ENCODE data around the gene ST6GALNAC3. TPM values are rescaled to one million over a fixed set of nuclear protein-coding genes. Genes with fewer than 3 reads are reported as not detected.

The ST6GALNAC3 gene
- total RNA-seq, 1 donor from 2014 or later = 23.6 TPM

- H3K27me3 ChIP-seq = no peaks in the 10 kb centered on the region
These were observed 456.4 kb downstream of the ST6GALNAC3 start for GRCh38 chr1:76530953-76531352.

GRCh38 chr1:76541618-76542017, 467.1 kb downstream of the ST6GALNAC3 start:
- H3K9me3 Mint-ChIP-seq = peaks cover 17% of the 10 kb centered on the region
- H3K4me1 Mint-ChIP-seq = peaks cover 20% of the 10 kb centered on the region
- Histone ChIP-seq H3K4me1 (peaks cover 14% of the 10 kb centered on the region), H3F3A (ENCODE audit: low read depth) (peaks cover 3% of the 10 kb centered on the region), H3K36me3 (no peaks in the 10 kb centered on the region), H3K9me3 (ENCODE audit: low read depth) (no peaks in the 10 kb centered on the region), H3K4me3 (no peak overlapping the region), H2AFZ (replicated peaks) (no peak overlapping the region), H3K79me2 (ENCODE audit: low read depth) (no peaks in the 10 kb centered on the region), H3K27me3 (no peaks in the 10 kb centered on the region), H4K20me1 (ENCODE audit: low read depth) (no peaks in the 10 kb centered on the region), H3K9ac (no peak overlapping the region), H3K27ac (no peak overlapping the region), H3K4me2 (no peak overlapping the region)
- H3K27me3 Mint-ChIP-seq (ENCODE audit: insufficient read depth, low read depth) = peaks cover 2% of the 10 kb centered on the region
- TF ChIP-seq EZH2 (IDR thresholded peaks at IDR 0.05) (no peak), EZH2phosphoT487 (IDR thresholded peaks at IDR 0.05) (no peak), CTCF (IDR thresholded peaks at IDR 0.05) (no peak)
- H3K27ac Mint-ChIP-seq = no peak overlapping the region
- peaks cover 4% of the 10 kb centered on the region for H3K36me3 Mint-ChIP-seq
- DNase-seq (ENCODE audit: low spot score) = no peak
- no peak overlapping the region for H3K4me3 Mint-ChIP-seq

More at GRCh38 chr1:76530953-76531352, 456.4 kb downstream of the ST6GALNAC3 start:
- Mint-ChIP-seq H3K4me1 (peaks cover 10% of the 10 kb centered on the region), H3K36me3 (no peaks in the 10 kb centered on the region), H3K9me3 (no peaks in the 10 kb centered on the region), H3K27ac (no peak overlapping the region), H3K27me3 (ENCODE audit: insufficient read depth, low read depth) (peaks cover under 1% of the 10 kb centered on the region), H3K4me3 (no peak overlapping the region)
- Histone ChIP-seq H3K4me3 (no peak overlapping the region), H3F3A (ENCODE audit: low read depth) (no peaks in the 10 kb centered on the region), H3K79me2 (ENCODE audit: low read depth) (no peaks in the 10 kb centered on the region), H3K9ac (no peak overlapping the region), H3K4me2 (no peak overlapping the region), H3K4me1 (no peaks in the 10 kb centered on the region), H3K27ac (no peak overlapping the region), H3K9me3 (ENCODE audit: low read depth) (no peaks in the 10 kb centered on the region), H3K36me3 (no peaks in the 10 kb centered on the region), H2AFZ (replicated peaks) (no peak overlapping the region), H4K20me1 (ENCODE audit: low read depth) (no peaks in the 10 kb centered on the region)
- TF ChIP-seq EZH2 (IDR thresholded peaks at IDR 0.05) (no peak), EZH2phosphoT487 (IDR thresholded peaks at IDR 0.05) (no peak), CTCF (IDR thresholded peaks at IDR 0.05) (no peak)
- DNase-seq (ENCODE audit: low spot score) = no peak

- peaks cover 22% of the 10 kb centered on the region for H3K4me1 ChIP-seq
- H3K9ac ChIP-seq = no peak overlapping the region
- Mint-ChIP-seq H3K36me3 (peaks cover 4% of the 10 kb centered on the region), H3K27ac (no peak overlapping the region), H3K4me3 (no peak overlapping the region), H3K27me3 (ENCODE audit: insufficient read depth, low read depth) (peaks cover 2% of the 10 kb centered on the region), H3K9me3 (peaks cover 14% of the 10 kb centered on the region), H3K4me1 (peaks cover 26% of the 10 kb centered on the region)
- no peaks in the 10 kb centered on the region for H3K27me3 ChIP-seq
- H3K27ac ChIP-seq = no peak overlapping the region
- H3F3A ChIP-seq (ENCODE audit: low read depth) = peaks cover 10% of the 10 kb centered on the region
- TF ChIP-seq CTCF (IDR thresholded peaks at IDR 0.05) = no peak
- no peak for TF ChIP-seq EZH2phosphoT487 (IDR thresholded peaks at IDR 0.05)
- no peaks in the 10 kb centered on the region for H4K20me1 ChIP-seq (ENCODE audit: low read depth)
- H3K4me2 ChIP-seq = no peak overlapping the region
- H3K79me2 ChIP-seq (ENCODE audit: low read depth) = no peaks in the 10 kb centered on the region
- no peak overlapping the region for H2AFZ ChIP-seq (replicated peaks)
- DNase-seq (ENCODE audit: low spot score) = no peak
- H3K4me3 ChIP-seq = no peak overlapping the region
- H3K36me3 ChIP-seq = no peaks in the 10 kb centered on the region
- H3K9me3 ChIP-seq (ENCODE audit: low read depth) = no peaks in the 10 kb centered on the region
These were observed 467.8 kb downstream of the ST6GALNAC3 start for GRCh38 chr1:76542359-76542758.
